CD14-positive monocyte (primary cell): ENCODE measurements around the gene MRTFA. TPM values are rescaled to one million over a fixed set of nuclear protein-coding genes. Genes with fewer than 3 reads are reported as not detected.

Experiments
- DNase-seq, 3 donors: peaks; one replicate each; pipeline ENCODE4 v3.0.0-alpha.2; 2011 to 2022
- H2AFZ ChIP-seq: 2 replicates; pipeline ENCODE4 v1.6.0; 2012; ENCODE audit warnings: mild to moderate bottlenecking, low read depth, low read length, inconsistent platforms; ENCODE audit not compliant: insufficient read depth, poor library complexity, severe bottlenecking
- H3K27ac ChIP-seq, 2 donors: 1 replicate in 1 of 2; 2 replicates in 1 of 2; pipeline ENCODE4 v1.5.1; 2012 to 2013; ENCODE audit warnings: low read length in 2 of 2, control low read depth in 1 of 2, inconsistent platforms in 1 of 2, low read depth in 1 of 2, mild to moderate bottlenecking in 1 of 2
- H3K27me3 ChIP-seq, 2 donors: one replicate each; pipeline versions ENCODE4 v1.6.0 to v1.6.1; 2011 to 2013; ENCODE audit warnings: low read length in 2 of 2; ENCODE audit not compliant: control insufficient read depth in 2 of 2, insufficient read depth in 2 of 2
- H3K36me3 ChIP-seq, 2 donors: replicated peaks in 1 of 2; 1 replicate in 1 of 2; 2 replicates in 1 of 2; pipeline versions ENCODE4 v1.5.1 to v1.6.1; 2012 to 2013; ENCODE audit warnings: low read length in 2 of 2, control low read depth in 1 of 2, inconsistent platforms in 1 of 2, mild to moderate bottlenecking in 1 of 2; ENCODE audit not compliant: insufficient read depth in 2 of 2, control insufficient read depth in 1 of 2
- H3K4me1 ChIP-seq, 2 donors: 1 replicate in 1 of 2; 2 replicates in 1 of 2; pipeline versions ENCODE4 v1.5.1 to v1.6.1; 2012 to 2013; ENCODE audit warnings: low read length in 2 of 2, control low read depth in 1 of 2, inconsistent platforms in 1 of 2, mild to moderate bottlenecking in 1 of 2, moderate library complexity in 1 of 2; ENCODE audit not compliant: insufficient read depth in 2 of 2, control insufficient read depth in 1 of 2
- H3K4me2 ChIP-seq: replicated peaks from 2 replicates; pipeline ENCODE3; 2012; ENCODE audit warnings: low read length, moderate library complexity, mild to moderate bottlenecking; ENCODE audit not compliant: poor library complexity, severe bottlenecking; ENCODE audit errors: extremely low read depth
- H3K4me3 ChIP-seq, 3 experiments: fragments of 200-600 bp in 1 of 3; sonication (generic) in 1 of 3; replicated peaks in 1 of 3; 1 replicate in 2 of 3; 2 replicates in 1 of 3; pipeline ENCODE4 v1.5.1; 2011 to 2013; ENCODE audit warnings: low read length in 3 of 3, mild to moderate bottlenecking in 3 of 3, control low read depth in 2 of 3, low read depth in 2 of 3, inconsistent platforms in 1 of 3, moderate library complexity in 1 of 3
- H3K79me2 ChIP-seq: 2 replicates; pipeline ENCODE4 v1.6.0; 2012; ENCODE audit warnings: mild to moderate bottlenecking, control low read depth, inconsistent platforms, low read length, moderate library complexity; ENCODE audit not compliant: insufficient read depth
- H3K9ac ChIP-seq: 2 replicates; pipeline ENCODE4 v1.6.0; 2017; ENCODE audit warnings: low read length, mild to moderate bottlenecking; ENCODE audit not compliant: insufficient read depth, poor library complexity, severe bottlenecking
- H3K9me3 ChIP-seq, 2 donors: replicated peaks in 1 of 2; 1 replicate in 1 of 2; 2 replicates in 1 of 2; pipeline versions ENCODE4 v1.5.1 to v1.6.1; 2012 to 2013; ENCODE audit warnings: low read length in 2 of 2, control low read depth in 1 of 2; ENCODE audit not compliant: control insufficient read depth in 1 of 2, insufficient read depth in 1 of 2
- H4K20me1 ChIP-seq: 2 replicates; pipeline ENCODE4 v1.6.0; 2012; ENCODE audit warnings: mild to moderate bottlenecking, low read length, control low read depth, moderate library complexity; ENCODE audit not compliant: insufficient read depth
- H3K27ac Mint-ChIP-seq, 7 donors: one replicate each; pipeline ENCODE4 v1.8.0; 2020; ENCODE audit warnings: mild to moderate bottlenecking in 7 of 7, mixed read lengths in 7 of 7, moderate library complexity in 6 of 7, inconsistent platforms in 2 of 7
- H3K27me3 Mint-ChIP-seq, 3 donors: one replicate each; pipeline ENCODE4 v1.8.0; 2021 to 2022; ENCODE audit warnings: low read depth in 3 of 3, mild to moderate bottlenecking in 3 of 3, mixed read lengths in 3 of 3, moderate library complexity in 3 of 3, inconsistent platforms in 1 of 3
- H3K36me3 Mint-ChIP-seq, 2 donors: one replicate each; pipeline ENCODE4 v1.8.0; 2020; ENCODE audit warnings: mixed read lengths in 2 of 2, inconsistent platforms in 1 of 2, mild to moderate bottlenecking in 1 of 2
- H3K4me1 Mint-ChIP-seq: one replicate; pipeline ENCODE4 v1.8.0; 2020; ENCODE audit warnings: mild to moderate bottlenecking, mixed read lengths
- H3K4me3 Mint-ChIP-seq, 2 donors: one replicate each; pipeline ENCODE4 v1.8.0; 2020; ENCODE audit warnings: mild to moderate bottlenecking in 2 of 2, mixed read lengths in 2 of 2, moderate library complexity in 1 of 2
- H3K9me3 Mint-ChIP-seq, 7 donors: one replicate each; pipeline ENCODE4 v1.8.0; 2020 to 2022; ENCODE audit warnings: mixed read lengths in 7 of 7, mild to moderate bottlenecking in 6 of 7, moderate library complexity in 6 of 7, inconsistent platforms in 2 of 7
- WGBS: methylation state at CpG from one replicate; pipeline ENCODE4 v1.1.5; 2013; ENCODE audit warnings: missing lambda C conversion rate; ENCODE audit not compliant: insufficient coverage; 5-methylcytosine and 5-hydroxymethylcytosine counted together
- intact Hi-C, 2 donors: fragments of 100-400 bp; cut with micrococcal nuclease; formaldehyde crosslinking; loops; one replicate each; pipeline versions ENCODE4 v1.15.0 to v1.15.1; 2023
- polyA plus RNA-seq, 3 donors: library from polyadenylated mRNA; depleted of rRNA in 1 of 3; unstranded in 2 of 3; stranded (reverse) in 1 of 3; fragments of 300-500 nt in 2 of 3; fragments of >200 nt in 1 of 3; fragmentation: Illumina TruSeq in 2 of 3; gene quantifications; 1 replicate in 2 of 3; 2 replicates in 1 of 3; pipeline ENCODE4 v1.2.3, GENCODE V29; 2012 to 2021
- TF ChIP-seq, protein P1 (sequence below): fragments of 200-600 bp; IDR thresholded peaks from one replicate; pipeline ENCODE4 v1.8.0; 2022; ENCODE audit warnings: antibody characterized with exemption, mild to moderate bottlenecking

Gene MRTFA
- polyA plus RNA-seq, 3 donors: 14.1 to 33.8 (median 18.9) TPM

DNA sequence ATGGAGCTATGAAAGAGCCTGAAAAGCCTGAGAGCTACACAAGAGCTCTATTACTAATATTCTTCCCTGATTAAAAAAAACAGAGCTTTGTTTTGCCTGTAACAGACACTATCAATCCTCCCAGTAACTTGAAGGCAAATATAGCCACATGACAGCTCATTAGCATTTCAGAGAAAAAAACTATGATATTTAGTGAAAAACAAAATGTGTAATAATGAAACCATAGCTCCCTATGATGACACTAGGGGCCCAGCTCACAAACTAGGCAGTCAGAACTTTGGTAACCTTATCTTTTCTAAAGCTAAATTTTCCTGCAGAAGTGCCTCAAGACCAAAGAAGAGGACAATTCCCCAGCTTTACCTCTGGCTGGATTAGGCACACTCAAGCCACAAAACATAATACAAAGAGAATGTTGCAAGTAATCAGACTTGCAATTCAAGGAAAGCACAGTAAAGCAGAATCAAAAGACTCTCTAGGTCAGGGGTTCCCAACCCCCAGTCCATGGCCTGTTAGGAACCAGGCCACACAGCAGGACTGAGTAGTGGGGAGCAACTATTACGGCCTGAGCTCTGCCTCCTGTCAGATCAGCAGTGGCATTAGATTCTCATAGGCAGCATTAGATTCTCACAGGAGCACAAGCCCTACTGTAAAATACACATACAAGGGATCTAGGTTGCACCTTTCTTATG lies 53.3 kb downstream of the MRTFA start:
- no peaks in the 10 kb centered on the region for H3K9me3 Mint-ChIP-seq
- peaks cover 83% of the 10 kb centered on the region for H4K20me1 ChIP-seq
- no peak overlapping the region for H2AFZ ChIP-seq
- WGBS: no CpG with 5 or more reads among the region's 1 CpG
- H3K27me3 ChIP-seq: no peaks in the 10 kb centered on the region
- intact Hi-C loops: no loop called here
- no peaks in the 10 kb centered on the region for H3K9me3 ChIP-seq
- DNase-seq: no peak
- TF ChIP-seq, protein P1, sequence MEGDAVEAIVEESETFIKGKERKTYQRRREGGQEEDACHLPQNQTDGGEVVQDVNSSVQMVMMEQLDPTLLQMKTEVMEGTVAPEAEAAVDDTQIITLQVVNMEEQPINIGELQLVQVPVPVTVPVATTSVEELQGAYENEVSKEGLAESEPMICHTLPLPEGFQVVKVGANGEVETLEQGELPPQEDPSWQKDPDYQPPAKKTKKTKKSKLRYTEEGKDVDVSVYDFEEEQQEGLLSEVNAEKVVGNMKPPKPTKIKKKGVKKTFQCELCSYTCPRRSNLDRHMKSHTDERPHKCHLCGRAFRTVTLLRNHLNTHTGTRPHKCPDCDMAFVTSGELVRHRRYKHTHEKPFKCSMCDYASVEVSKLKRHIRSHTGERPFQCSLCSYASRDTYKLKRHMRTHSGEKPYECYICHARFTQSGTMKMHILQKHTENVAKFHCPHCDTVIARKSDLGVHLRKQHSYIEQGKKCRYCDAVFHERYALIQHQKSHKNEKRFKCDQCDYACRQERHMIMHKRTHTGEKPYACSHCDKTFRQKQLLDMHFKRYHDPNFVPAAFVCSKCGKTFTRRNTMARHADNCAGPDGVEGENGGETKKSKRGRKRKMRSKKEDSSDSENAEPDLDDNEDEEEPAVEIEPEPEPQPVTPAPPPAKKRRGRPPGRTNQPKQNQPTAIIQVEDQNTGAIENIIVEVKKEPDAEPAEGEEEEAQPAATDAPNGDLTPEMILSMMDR: no peak
- H3K4me3 ChIP-seq: no peak overlapping the region
- no peak overlapping the region for H3K4me3 Mint-ChIP-seq
- no peaks in the 10 kb centered on the region for H3K4me1 ChIP-seq
- H3K36me3 Mint-ChIP-seq: peaks cover 36 to 44% of the 10 kb centered on the region in 2 donors
- H3K79me2 ChIP-seq: peaks cover 18% of the 10 kb centered on the region
- H3K9ac ChIP-seq: no peak overlapping the region
- no peak overlapping the region for H3K27ac ChIP-seq
- peaks cover 2% of the 10 kb centered on the region for H3K4me1 Mint-ChIP-seq
- peaks cover 19 to 41% of the 10 kb centered on the region in 2 donors for H3K36me3 ChIP-seq
- H3K4me2 ChIP-seq: no peak overlapping the region
- no peak overlapping the region for H3K27ac Mint-ChIP-seq
- H3K27me3 Mint-ChIP-seq: peaks cover 0 to 1% (median 0%) of the 10 kb centered on the region in 3 donors

DNA sequence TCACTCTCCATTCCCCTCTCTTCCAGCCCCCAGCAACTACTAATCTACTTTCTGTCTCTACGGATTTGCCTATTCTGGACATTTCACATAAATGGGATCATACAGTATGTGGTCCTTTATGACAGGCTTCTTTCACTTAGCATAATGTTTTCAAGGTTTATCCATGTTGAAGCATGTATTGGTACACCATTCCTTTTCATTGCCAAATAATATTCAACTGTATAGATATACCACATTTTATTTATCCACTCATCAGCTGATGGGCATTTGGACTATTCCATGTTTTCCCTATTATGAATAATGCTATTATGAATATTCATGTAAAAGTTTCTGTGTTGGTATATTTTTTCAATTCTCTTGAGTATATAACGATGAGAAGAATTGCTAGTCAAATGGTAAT lies 54.5 kb downstream of the MRTFA start:
- Mint-ChIP-seq H3K27ac (no peak overlapping the region), H3K36me3 (peaks cover 28 to 37% of the 10 kb centered on the region in 2 donors), H3K9me3 (no peaks in the 10 kb centered on the region), H3K4me3 (no peak overlapping the region), H3K4me1 (peaks cover 2% of the 10 kb centered on the region), H3K27me3 (peaks cover 0 to 1% (median 0%) of the 10 kb centered on the region in 3 donors)
- Histone ChIP-seq H3K4me1 (no peaks in the 10 kb centered on the region), H4K20me1 (peaks cover 73% of the 10 kb centered on the region), H3K27ac (no peak overlapping the region), H2AFZ (no peak overlapping the region), H3K9me3 (no peaks in the 10 kb centered on the region), H3K4me2 (no peak overlapping the region), H3K27me3 (no peaks in the 10 kb centered on the region), H3K4me3 (no peak overlapping the region), H3K36me3 (peaks cover 14 to 34% of the 10 kb centered on the region in 2 donors), H3K9ac (no peak overlapping the region), H3K79me2 (peaks cover 23% of the 10 kb centered on the region)
- no peak for DNase-seq
- TF ChIP-seq, protein P1: no peak
- intact Hi-C loops: no loop called here
- no CpG with 5 or more reads among the region's 2 CpGs for WGBS
